ENCODE measurements around the gene ATF7. TPM values are rescaled to one million over a fixed set of nuclear protein-coding genes. Genes with fewer than 3 reads are reported as not detected.
"Not testable (repeated sequence)": the region's sequence is repeated elsewhere in the genome, so short reads cannot be mapped to it uniquely, and the experiment has no call there.

ATF7 gene
- total RNA-seq, 2 donors from 2014 or later, result 27.4 to 28.1 TPM

- Mint-ChIP-seq H3K4me1 (ENCODE audit: low read depth) (peaks cover 18% of the 10 kb centered on the region), H3K27ac (no peak overlapping the region), H3K36me3 (ENCODE audit: insufficient read depth in 2 of 2) (peaks cover 12 to 20% of the 10 kb centered on the region in 2 donors), H3K4me3 (no peak overlapping the region), H3K27me3 (ENCODE audit: low read depth) (no peaks in the 10 kb centered on the region), H3K9me3 (no peaks in the 10 kb centered on the region)
- peak in 1 of 2 donors; percentile 8 for ATAC-seq (replicated peaks in 1 of 2)
- no peak for DNase-seq
These were observed 143.5 kb downstream of the ATF7 start for GRCh38 chr12:53482626-53483168.

DNA sequence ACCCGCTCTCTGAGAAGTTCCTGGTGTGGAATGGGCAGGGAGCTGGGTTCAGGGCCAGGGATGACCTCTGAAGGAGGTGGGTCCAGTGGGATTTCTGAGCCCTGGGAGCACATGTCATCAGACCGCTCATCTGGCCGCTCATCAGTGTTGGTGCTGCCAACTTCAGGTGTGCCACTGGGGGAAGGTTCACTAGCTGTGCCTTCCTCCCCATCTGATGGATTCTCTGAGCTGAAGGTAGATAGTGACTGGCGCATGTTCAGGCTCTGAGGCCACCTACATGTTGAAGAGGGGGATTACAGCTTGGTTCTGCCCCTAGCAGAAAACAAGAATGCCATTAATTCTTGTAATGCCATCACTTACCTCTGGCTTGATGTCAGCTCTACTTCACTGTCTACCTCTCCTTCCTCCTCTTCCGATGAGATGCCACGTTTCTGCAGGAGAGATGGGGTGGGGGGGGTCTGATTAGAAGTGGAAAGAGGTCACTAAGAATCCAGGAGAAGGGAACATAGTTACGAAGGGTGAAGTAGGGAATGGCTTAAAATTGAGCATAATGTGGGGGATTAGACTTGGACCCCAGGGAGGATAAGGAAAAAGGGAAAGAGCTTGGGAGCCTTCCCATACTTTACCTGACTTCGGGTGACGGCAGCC is 144.1 kb downstream of the ATF7 start:
- Mint-ChIP-seq H3K27me3 (ENCODE audit: low read depth) (no peaks in the 10 kb centered on the region), H3K36me3 (ENCODE audit: insufficient read depth in 2 of 2) (peaks cover 12 to 23% of the 10 kb centered on the region in 2 donors), H3K4me3 (no peak overlapping the region), H3K4me1 (ENCODE audit: low read depth) (peaks cover 18% of the 10 kb centered on the region), H3K9me3 (no peaks in the 10 kb centered on the region), H3K27ac (peak overlapping the region; percentile 50)
- DNase-seq (no peak), ATAC-seq (replicated peaks in 1 of 2) (peak in 1 of 2 donors; percentile 17)

DNA sequence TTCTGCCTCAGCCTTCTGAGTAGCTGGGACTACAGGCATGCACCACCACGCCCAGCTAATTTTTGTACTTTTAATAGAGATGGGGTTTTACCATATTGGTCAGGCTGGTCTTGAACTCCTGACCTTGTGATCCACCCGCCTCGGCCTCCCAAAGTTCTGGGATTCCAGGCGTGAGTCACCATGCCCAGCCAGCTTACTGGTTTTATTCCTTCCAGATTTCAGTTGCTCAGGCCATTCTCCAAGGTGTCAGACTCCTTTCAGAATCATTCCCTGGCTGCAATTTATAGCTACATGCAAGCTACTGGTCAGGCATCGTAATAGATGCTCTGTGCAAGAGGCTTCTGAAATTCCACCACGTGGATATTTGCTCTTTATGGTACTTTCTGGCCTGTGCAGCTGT is 144.7 kb downstream of the ATF7 start:
- H3K27me3 Mint-ChIP-seq (ENCODE audit: low read depth); ATAC-seq (replicated peaks in 1 of 2); H3K4me3 Mint-ChIP-seq; H3K9me3 Mint-ChIP-seq; DNase-seq: not testable (repeated sequence)
- peak overlapping the region; percentile 50 for H3K27ac Mint-ChIP-seq
- peaks cover 23% of the 10 kb centered on the region for H3K4me1 Mint-ChIP-seq (ENCODE audit: low read depth)
- H3K36me3 Mint-ChIP-seq (ENCODE audit: insufficient read depth in 2 of 2), result peaks cover 15 to 29% of the 10 kb centered on the region in 2 donors

DNA sequence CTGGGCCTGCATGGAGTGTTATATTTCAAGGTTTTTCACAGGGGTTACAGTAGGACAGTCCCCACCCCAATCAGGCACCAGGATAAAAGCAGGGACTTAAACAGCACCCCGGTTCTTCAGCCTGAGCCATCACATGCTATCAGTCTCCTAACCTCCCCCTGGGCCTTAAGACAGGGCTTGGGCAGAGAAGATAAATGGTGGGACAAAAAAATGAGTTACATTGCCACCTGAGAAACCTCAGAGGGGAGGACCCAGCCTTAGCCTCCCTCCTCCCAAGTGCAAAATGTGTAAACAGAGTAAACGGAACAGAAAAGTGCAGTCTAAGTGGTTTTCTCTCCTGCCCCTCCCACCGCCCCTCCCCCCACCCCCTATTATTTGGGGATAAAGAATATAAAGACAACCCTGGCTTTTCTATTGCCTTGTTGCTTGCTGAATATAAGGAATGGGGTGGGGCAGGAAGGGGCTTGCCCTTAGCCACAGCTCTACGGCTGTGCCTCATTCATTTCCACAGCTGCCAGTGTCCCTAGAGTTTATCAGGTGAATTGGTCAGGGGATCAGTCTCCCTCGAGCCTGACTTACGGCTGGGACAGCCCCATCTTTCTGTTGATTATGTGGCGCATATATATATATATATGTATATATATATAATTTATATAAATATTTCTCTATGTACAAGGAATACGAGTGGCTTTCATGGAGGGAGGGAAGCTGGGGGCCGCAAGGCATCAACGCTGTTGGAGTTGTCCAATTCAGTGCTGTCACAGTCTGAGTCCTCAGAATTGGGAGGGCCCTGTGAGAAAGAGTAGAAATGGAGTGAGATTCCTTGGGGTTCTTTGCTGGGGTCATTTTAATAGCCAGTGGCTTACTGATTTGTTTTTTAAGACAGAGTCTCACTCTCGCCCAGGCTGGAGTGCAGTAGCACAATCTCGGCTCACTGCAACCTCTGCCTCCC is 145.4 kb downstream of the ATF7 start:
- ATAC-seq (replicated peaks in 1 of 2) (no peak), DNase-seq (no peak)
- H3K27ac Mint-ChIP-seq, result no peak overlapping the region
- H3K27me3 Mint-ChIP-seq (ENCODE audit: low read depth), result no peaks in the 10 kb centered on the region
- peaks cover 28% of the 10 kb centered on the region for H3K4me1 Mint-ChIP-seq (ENCODE audit: low read depth)
- no peaks in the 10 kb centered on the region for H3K9me3 Mint-ChIP-seq
- peaks cover 15 to 34% of the 10 kb centered on the region in 2 donors for H3K36me3 Mint-ChIP-seq (ENCODE audit: insufficient read depth in 2 of 2)
- H3K4me3 Mint-ChIP-seq, result no peak overlapping the region

DNA sequence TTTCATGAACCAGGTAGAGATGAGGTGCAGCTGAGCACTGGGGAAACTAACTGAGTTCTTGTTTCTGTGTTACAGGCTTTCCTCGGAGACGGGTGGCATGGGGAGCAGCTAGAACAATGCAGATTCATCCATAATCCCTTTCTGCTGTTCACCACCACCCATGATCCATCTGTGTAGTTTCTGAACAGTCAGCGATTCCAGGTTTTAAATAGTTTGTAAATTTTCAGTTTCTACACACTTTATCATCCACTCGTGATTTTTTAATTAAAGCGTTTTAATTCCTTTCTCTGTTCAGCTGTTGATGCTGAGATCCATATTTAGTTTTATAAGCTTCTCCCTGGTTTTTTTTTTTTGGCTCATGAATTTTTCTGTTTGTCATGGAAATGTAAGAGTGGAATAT is 146.9 kb downstream of the ATF7 start:
- Mint-ChIP-seq H3K4me3 (no peak overlapping the region), H3K9me3 (no peaks in the 10 kb centered on the region), H3K36me3 (ENCODE audit: insufficient read depth in 2 of 2) (peaks cover 17 to 43% of the 10 kb centered on the region in 2 donors), H3K27ac (peak overlapping the region; percentile 84), H3K27me3 (ENCODE audit: low read depth) (no peaks in the 10 kb centered on the region), H3K4me1 (ENCODE audit: low read depth) (peaks cover 40% of the 10 kb centered on the region)
- no peak for ATAC-seq (replicated peaks in 1 of 2)
- DNase-seq, result no peak

DNA sequence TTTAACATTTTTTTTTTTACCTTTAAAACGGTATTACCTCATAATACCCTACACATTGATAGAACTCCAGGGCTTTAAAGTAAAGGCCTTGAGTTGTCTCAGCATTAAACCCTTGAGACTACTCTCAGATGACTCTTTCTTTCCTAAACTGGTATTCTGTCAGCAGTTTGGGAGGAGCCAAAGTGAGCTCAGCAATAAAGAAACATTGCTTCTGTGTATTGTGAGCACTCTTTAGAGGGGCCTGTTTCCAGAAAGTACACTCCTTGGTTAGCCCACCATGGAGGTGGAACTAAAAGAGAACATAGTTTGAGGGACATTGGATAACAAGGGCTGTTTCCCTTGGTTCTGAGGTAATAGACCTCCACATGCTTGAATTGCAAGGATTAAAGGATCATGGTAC is 147.3 kb downstream of the ATF7 start:
- no peak overlapping the region for H3K4me3 Mint-ChIP-seq
- peaks cover 15 to 48% of the 10 kb centered on the region in 2 donors for H3K36me3 Mint-ChIP-seq (ENCODE audit: insufficient read depth in 2 of 2)
- H3K4me1 Mint-ChIP-seq (ENCODE audit: low read depth), result peaks cover 43% of the 10 kb centered on the region
- H3K9me3 Mint-ChIP-seq, result no peaks in the 10 kb centered on the region
- peak in 1 of 2 donors; percentile 20 for ATAC-seq (replicated peaks in 1 of 2)
- H3K27me3 Mint-ChIP-seq (ENCODE audit: low read depth), result no peaks in the 10 kb centered on the region
- DNase-seq, result no peak
- H3K27ac Mint-ChIP-seq, result peak overlapping the region; percentile 84

- no peak overlapping the region for H3K4me3 Mint-ChIP-seq
- H3K27ac Mint-ChIP-seq, result peak overlapping the region; percentile 99
- peaks cover 18 to 58% of the 10 kb centered on the region in 2 donors for H3K36me3 Mint-ChIP-seq (ENCODE audit: insufficient read depth in 2 of 2)
- no peaks in the 10 kb centered on the region for H3K27me3 Mint-ChIP-seq (ENCODE audit: low read depth)
- ATAC-seq (replicated peaks in 1 of 2) (peak; percentile 24 to 35), DNase-seq (no peak)
- H3K4me1 Mint-ChIP-seq (ENCODE audit: low read depth), result peaks cover 59% of the 10 kb centered on the region
- H3K9me3 Mint-ChIP-seq, result no peaks in the 10 kb centered on the region
These were observed 149.4 kb downstream of the ATF7 start for GRCh38 chr12:53476769-53477209.

DNA sequence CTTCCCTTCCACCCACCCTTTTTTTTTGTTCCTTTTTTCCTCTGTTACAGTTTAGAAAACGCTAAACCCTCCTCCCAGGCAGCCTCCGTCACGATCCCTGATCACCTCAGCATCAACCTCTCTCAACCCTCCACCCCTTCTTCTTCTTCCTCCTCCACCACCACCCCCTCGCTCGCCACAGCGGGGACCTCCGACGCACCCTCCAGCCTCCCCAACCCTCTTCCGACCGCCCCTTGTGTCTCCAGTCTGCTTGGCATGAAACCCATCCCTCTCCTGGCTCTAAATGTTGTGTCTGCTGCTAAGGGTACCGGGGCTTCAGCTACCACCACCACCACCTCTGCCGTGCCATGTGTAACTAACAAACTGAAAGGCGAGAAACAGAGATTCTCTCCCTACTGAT is 151.4 kb downstream of the ATF7 start:
- H3K9me3 Mint-ChIP-seq, result no peaks in the 10 kb centered on the region
- no peak for DNase-seq
- H3K4me1 Mint-ChIP-seq (ENCODE audit: low read depth), result peaks cover 72% of the 10 kb centered on the region
- peak overlapping the region; percentile 99 for H3K27ac Mint-ChIP-seq
- no peaks in the 10 kb centered on the region for H3K27me3 Mint-ChIP-seq (ENCODE audit: low read depth)
- ATAC-seq (replicated peaks in 1 of 2), result peak; percentile 20 to 32
- H3K36me3 Mint-ChIP-seq (ENCODE audit: insufficient read depth in 2 of 2), result peaks cover 22 to 62% of the 10 kb centered on the region in 2 donors
- H3K4me3 Mint-ChIP-seq, result peak overlapping the region; percentile 18 to 80

DNA sequence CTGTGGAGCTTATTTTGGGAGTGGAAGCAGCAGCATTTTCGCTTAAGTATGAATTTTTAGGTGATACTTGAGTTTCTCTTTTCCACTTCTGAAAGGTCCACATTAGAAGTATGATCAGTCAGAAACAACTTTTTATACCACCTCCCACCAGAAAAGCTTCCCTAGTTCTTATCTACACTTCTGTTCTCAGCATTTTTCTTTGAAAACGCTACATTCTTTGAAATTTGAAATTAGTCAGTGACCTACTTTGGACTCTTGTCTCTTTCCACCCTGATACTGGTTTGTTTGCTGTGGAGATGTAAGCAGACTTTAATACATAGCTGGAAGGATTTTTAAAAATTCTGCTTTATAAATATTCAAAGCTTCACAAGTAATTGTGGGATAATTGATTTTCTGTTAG is 152.1 kb downstream of the ATF7 start:
- Mint-ChIP-seq H3K9me3 (no peaks in the 10 kb centered on the region), H3K4me1 (ENCODE audit: low read depth) (peaks cover 72% of the 10 kb centered on the region)

DNA sequence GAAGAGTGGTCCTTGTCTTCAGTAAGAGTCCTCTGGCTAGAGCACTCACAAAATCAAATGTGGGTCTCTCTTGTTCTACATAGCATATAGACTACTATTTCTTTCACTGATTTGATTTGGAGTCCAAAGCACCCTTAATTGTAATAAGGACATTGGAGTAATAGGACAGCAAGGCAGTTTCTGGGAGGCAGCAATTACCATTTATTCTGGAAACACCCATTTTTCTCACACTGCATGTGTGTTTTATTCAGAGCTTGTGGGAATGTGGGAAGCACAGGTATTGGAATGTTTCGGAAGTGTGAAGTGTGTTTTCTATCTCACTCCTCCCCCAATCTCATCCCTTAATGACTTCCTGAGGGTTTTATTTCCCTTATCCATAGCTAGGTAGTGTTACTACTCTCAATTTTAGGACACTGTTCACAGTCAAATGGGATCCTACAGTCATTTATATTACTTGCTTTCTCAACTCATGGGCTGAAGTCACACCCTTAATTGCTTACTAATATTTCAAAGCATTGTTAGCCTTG is 154.1 kb downstream of the ATF7 start:
- H3K9me3 Mint-ChIP-seq, result no peaks in the 10 kb centered on the region
- H3K36me3 Mint-ChIP-seq (ENCODE audit: insufficient read depth in 2 of 2), result peaks cover 23 to 63% of the 10 kb centered on the region in 2 donors
- peaks cover 75% of the 10 kb centered on the region for H3K4me1 Mint-ChIP-seq (ENCODE audit: low read depth)
- DNase-seq (no peak), ATAC-seq (replicated peaks in 1 of 2) (no peak)
- no peaks in the 10 kb centered on the region for H3K27me3 Mint-ChIP-seq (ENCODE audit: low read depth)
- peak overlapping the region; percentile 90 for H3K27ac Mint-ChIP-seq
- peak overlapping the region in 1 of 2 donors; percentile 65 for H3K4me3 Mint-ChIP-seq

More for the DNA sequence above, 152.1 kb downstream of the ATF7 start:
- Mint-ChIP-seq H3K36me3 (ENCODE audit: insufficient read depth in 2 of 2) (peaks cover 20 to 56% of the 10 kb centered on the region in 2 donors), H3K27me3 (ENCODE audit: low read depth) (no peaks in the 10 kb centered on the region), H3K4me3 (peak overlapping the region; percentile 18 to 80), H3K27ac (peak overlapping the region; percentile 99)
- ATAC-seq (replicated peaks in 1 of 2) (peak in 1 of 2 donors; percentile 12), DNase-seq (no peak)

DNA sequence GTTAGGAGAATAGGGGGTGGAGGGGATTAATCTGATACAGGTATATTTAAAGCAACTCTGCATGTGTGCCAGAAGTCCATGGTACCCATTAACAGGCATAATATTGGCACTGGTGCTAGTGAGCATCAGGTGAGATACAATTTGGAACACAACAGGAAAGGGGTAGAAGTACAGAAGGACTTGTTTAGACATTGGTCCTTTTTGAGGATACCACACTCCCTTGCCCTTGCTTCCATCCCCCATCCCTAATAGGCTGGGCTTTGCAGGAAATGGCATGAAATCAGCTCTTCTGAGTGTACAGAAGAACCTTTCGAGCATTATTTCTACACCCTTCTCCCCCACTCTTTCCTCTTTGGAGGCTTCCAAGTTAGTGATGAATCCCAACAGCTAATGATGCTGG is 157.9 kb downstream of the ATF7 start:
- H3K27ac Mint-ChIP-seq, result peak overlapping the region; percentile 34
- H3K4me3 Mint-ChIP-seq, result no peak overlapping the region
- peaks cover 32 to 59% of the 10 kb centered on the region in 2 donors for H3K36me3 Mint-ChIP-seq (ENCODE audit: insufficient read depth in 2 of 2)
- peaks cover 57% of the 10 kb centered on the region for H3K4me1 Mint-ChIP-seq (ENCODE audit: low read depth)
- H3K9me3 Mint-ChIP-seq, result no peaks in the 10 kb centered on the region
- DNase-seq (no peak), ATAC-seq (replicated peaks in 1 of 2) (no peak)
- H3K27me3 Mint-ChIP-seq (ENCODE audit: low read depth), result no peaks in the 10 kb centered on the region

GRCh38 chr12:53467880-53468279 is 158.3 kb downstream of the ATF7 start:
- Mint-ChIP-seq H3K4me1 (ENCODE audit: low read depth) (peaks cover 53% of the 10 kb centered on the region), H3K4me3 (no peak overlapping the region), H3K9me3 (no peaks in the 10 kb centered on the region), H3K27me3 (ENCODE audit: low read depth) (no peaks in the 10 kb centered on the region), H3K27ac (peak overlapping the region; percentile 81), H3K36me3 (ENCODE audit: insufficient read depth in 2 of 2) (peaks cover 34 to 61% of the 10 kb centered on the region in 2 donors)
- DNase-seq (no peak), ATAC-seq (replicated peaks in 1 of 2) (no peak)

GRCh38 chr12:53467082-53467481 is 159.1 kb downstream of the ATF7 start:
- Mint-ChIP-seq H3K27me3 (ENCODE audit: low read depth) (no peaks in the 10 kb centered on the region), H3K27ac (peak overlapping the region; percentile 81), H3K4me1 (ENCODE audit: low read depth) (peaks cover 45% of the 10 kb centered on the region), H3K36me3 (ENCODE audit: insufficient read depth in 2 of 2) (peaks cover 33 to 65% of the 10 kb centered on the region in 2 donors), H3K4me3 (no peak overlapping the region), H3K9me3 (no peaks in the 10 kb centered on the region)
- DNase-seq, result no peak
- no peak for ATAC-seq (replicated peaks in 1 of 2)

Measured in activated T-cell treated with anti-CD3 and anti-CD28 coated beads, Interleukin-2, amount 50 U/mL, for 72 hours (primary cell).